ENCODE data around the gene TCEANC.
A peak's percentile ranks its signal among the peaks of the same experiment; 100 is the strongest.

DNA sequence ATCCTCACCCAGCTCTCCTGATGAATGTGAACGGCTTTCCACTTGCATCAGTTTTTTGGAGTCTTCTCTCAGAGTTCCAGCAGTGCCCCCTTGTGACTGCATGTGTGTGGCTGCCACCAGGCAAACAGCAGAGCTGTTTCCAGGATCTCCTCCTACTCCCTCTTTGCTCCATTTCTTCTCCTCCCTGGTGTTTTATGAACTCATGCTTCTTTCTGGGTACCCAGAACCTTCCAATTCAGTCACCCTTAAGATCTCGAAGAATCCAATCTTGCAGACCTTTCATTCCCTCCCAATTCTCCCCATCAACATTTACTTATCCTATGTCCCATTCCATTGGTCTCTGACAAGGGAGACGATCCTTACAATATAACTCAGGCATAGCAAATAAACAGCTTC, 6.8 kb upstream of the TCEANC start:
- no peak for TF ChIP-seq POLR2AphosphoS5 (IDR thresholded peaks at IDR 0.05; ENCODE audit: low read depth)
- TF ChIP-seq, protein P1, sequence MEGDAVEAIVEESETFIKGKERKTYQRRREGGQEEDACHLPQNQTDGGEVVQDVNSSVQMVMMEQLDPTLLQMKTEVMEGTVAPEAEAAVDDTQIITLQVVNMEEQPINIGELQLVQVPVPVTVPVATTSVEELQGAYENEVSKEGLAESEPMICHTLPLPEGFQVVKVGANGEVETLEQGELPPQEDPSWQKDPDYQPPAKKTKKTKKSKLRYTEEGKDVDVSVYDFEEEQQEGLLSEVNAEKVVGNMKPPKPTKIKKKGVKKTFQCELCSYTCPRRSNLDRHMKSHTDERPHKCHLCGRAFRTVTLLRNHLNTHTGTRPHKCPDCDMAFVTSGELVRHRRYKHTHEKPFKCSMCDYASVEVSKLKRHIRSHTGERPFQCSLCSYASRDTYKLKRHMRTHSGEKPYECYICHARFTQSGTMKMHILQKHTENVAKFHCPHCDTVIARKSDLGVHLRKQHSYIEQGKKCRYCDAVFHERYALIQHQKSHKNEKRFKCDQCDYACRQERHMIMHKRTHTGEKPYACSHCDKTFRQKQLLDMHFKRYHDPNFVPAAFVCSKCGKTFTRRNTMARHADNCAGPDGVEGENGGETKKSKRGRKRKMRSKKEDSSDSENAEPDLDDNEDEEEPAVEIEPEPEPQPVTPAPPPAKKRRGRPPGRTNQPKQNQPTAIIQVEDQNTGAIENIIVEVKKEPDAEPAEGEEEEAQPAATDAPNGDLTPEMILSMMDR (IDR thresholded peaks at IDR 0.05; ENCODE audit: insufficient read depth, low read length) = peak; percentile 47
- TF ChIP-seq, protein P2, sequence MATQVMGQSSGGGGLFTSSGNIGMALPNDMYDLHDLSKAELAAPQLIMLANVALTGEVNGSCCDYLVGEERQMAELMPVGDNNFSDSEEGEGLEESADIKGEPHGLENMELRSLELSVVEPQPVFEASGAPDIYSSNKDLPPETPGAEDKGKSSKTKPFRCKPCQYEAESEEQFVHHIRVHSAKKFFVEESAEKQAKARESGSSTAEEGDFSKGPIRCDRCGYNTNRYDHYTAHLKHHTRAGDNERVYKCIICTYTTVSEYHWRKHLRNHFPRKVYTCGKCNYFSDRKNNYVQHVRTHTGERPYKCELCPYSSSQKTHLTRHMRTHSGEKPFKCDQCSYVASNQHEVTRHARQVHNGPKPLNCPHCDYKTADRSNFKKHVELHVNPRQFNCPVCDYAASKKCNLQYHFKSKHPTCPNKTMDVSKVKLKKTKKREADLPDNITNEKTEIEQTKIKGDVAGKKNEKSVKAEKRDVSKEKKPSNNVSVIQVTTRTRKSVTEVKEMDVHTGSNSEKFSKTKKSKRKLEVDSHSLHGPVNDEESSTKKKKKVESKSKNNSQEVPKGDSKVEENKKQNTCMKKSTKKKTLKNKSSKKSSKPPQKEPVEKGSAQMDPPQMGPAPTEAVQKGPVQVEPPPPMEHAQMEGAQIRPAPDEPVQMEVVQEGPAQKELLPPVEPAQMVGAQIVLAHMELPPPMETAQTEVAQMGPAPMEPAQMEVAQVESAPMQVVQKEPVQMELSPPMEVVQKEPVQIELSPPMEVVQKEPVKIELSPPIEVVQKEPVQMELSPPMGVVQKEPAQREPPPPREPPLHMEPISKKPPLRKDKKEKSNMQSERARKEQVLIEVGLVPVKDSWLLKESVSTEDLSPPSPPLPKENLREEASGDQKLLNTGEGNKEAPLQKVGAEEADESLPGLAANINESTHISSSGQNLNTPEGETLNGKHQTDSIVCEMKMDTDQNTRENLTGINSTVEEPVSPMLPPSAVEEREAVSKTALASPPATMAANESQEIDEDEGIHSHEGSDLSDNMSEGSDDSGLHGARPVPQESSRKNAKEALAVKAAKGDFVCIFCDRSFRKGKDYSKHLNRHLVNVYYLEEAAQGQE (IDR thresholded peaks at IDR 0.05; ENCODE audit: insufficient replicate concordance, low read depth) = no peak

Data from HL-60 (cell line).